Right lobe of liver (tissue), 6 donors: ENCODE measurements around the gene PRELID2. TPM values are rescaled to one million over a fixed set of nuclear protein-coding genes. Genes with fewer than 3 reads are reported as not detected.

ENCODE experiments used
- ATAC-seq, 4 donors: fragments of 200-7000 bp; cut with Tn5 transposase; one replicate each; pipeline ENCODE4 v1.9.1; 2020; ENCODE audit warnings: mild to moderate bottlenecking in 4 of 4, moderate library complexity in 4 of 4
- DNase-seq, 3 donors: peaks; one replicate each; pipeline ENCODE4 v3.0.0-alpha.2; 2020
- H3K27ac ChIP-seq, 3 donors: fragments of 200-600 bp; one replicate each; pipeline ENCODE4 v1.8.0; 2022
- H3K27me3 ChIP-seq, 2 donors: fragments of 200-600 bp; one replicate each; pipeline ENCODE4 v1.8.0; 2022
- H3K36me3 ChIP-seq, 4 donors: fragments of 200-600 bp; sonication (generic) in 1 of 4; one replicate each; pipeline versions ENCODE4 v1.5.1 to v1.8.0; 2017 to 2022; ENCODE audit warnings: control low read depth in 1 of 4
- H3K4me1 ChIP-seq, 4 donors: fragments of 200-600 bp; sonication (generic) in 1 of 4; one replicate each; pipeline versions ENCODE4 v1.5.1 to v1.8.0; 2017 to 2022; ENCODE audit warnings: control low read depth in 1 of 4
- H3K4me3 ChIP-seq, 3 donors: fragments of 200-600 bp; one replicate each; pipeline ENCODE4 v1.8.0; 2022
- H3K9me3 ChIP-seq, 4 donors: fragments of 200-600 bp; sonication (generic) in 1 of 4; one replicate each; pipeline versions ENCODE4 v1.5.1 to v1.8.0; 2017 to 2022; ENCODE audit warnings: control low read depth in 1 of 4
- POLR2A ChIP-seq: fragments of 450-650 bp; IDR thresholded peaks from one replicate; pipeline ENCODE4 v1.6.1; 2017; ENCODE audit warnings: antibody characterized with exemption, mild to moderate bottlenecking
- WGBS: methylation state at CpG from one replicate; pipeline ENCODE4 v1.1.6; 2018; ENCODE audit warnings: low coverage, low lambda C conversion rate; ENCODE audit not compliant: insufficient coverage; ENCODE audit errors: missing lambda C conversion rate; 5-methylcytosine and 5-hydroxymethylcytosine counted together
- intact Hi-C, 2 donors: fragments of 100-400 bp; cut with DNase I; formaldehyde crosslinking; loops; one replicate each; pipeline versions ENCODE4 v1.11.2 to v1.14.1; 2022
- total RNA-seq, 6 experiments: library from RNA; depleted of rRNA in 2 of 6; stranded (reverse); fragments of >200 nt in 2 of 6; fragmentation: NEBNext Ultra II Directional in 3 of 6; extraction: Animal tissue kit (Norgen Biotek cat#: 25700) in 3 of 6; gene quantifications; one replicate each; pipeline versions ENCODE4 v1.1.0 to v1.2.4, GENCODE V29; 2016 to 2023
- TF ChIP-seq, protein P1 (sequence below), 4 donors: fragments of 200-600 bp in 3 of 4; fragments of 450-650 bp in 1 of 4; IDR thresholded peaks; one replicate each; pipeline versions ENCODE4 v1.5.1 to v1.8.0; 2016 to 2022; ENCODE audit warnings: antibody characterized with exemption in 4 of 4, mild to moderate bottlenecking in 2 of 4
- donor health status: DM: no; HTN: yes; CAD: no.
- donor health status: DM: no; HTN: no; CAD: no.
- donor health status: DM: no; HTN: no; CAD: no.
- donor health status: DM: no; HTN: yes; CAD: no.
- donor health status: DM: no; HTN: yes; CAD: no.

PRELID2 gene
- total RNA-seq, 6 experiments from 2014 or later: 2.6 to 9.3 (median 4.1) TPM

DNA sequence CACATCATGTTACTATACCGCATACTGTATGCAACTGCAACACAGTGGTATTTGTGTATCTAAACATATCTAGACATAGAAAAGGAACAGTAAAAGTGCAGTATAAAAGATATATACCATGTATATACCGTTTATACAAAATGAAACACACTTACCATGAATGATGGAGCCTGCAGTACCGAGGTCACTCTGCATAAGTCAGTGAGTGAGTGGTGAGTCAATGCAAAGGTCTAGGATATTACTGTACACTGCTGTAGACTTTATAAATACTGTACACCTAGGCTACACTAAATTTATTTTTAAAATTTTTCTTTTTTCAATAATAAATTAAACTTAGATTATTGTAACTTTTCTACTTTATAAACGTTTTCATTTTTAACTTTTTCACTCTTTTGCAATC, 29.3 kb downstream of the PRELID2 start:
- Histone ChIP-seq H3K4me1 (no peaks in the 10 kb centered on the region), H3K9me3 (no peaks in the 10 kb centered on the region), H3K27me3 (no peaks in the 10 kb centered on the region), H3K27ac (no peak overlapping the region), H3K4me3 (no peak overlapping the region), H3K36me3 (no peaks in the 10 kb centered on the region)
- no peak for DNase-seq
- WGBS: 64% methylated on average over 4 of the region's 4 CpGs
- no peak for TF ChIP-seq POLR2A
- TF ChIP-seq, protein P1, sequence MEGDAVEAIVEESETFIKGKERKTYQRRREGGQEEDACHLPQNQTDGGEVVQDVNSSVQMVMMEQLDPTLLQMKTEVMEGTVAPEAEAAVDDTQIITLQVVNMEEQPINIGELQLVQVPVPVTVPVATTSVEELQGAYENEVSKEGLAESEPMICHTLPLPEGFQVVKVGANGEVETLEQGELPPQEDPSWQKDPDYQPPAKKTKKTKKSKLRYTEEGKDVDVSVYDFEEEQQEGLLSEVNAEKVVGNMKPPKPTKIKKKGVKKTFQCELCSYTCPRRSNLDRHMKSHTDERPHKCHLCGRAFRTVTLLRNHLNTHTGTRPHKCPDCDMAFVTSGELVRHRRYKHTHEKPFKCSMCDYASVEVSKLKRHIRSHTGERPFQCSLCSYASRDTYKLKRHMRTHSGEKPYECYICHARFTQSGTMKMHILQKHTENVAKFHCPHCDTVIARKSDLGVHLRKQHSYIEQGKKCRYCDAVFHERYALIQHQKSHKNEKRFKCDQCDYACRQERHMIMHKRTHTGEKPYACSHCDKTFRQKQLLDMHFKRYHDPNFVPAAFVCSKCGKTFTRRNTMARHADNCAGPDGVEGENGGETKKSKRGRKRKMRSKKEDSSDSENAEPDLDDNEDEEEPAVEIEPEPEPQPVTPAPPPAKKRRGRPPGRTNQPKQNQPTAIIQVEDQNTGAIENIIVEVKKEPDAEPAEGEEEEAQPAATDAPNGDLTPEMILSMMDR (IDR thresholded peaks at IDR 0.05): no peak
- no peak for ATAC-seq
- intact Hi-C loops: no loop called here

DNA sequence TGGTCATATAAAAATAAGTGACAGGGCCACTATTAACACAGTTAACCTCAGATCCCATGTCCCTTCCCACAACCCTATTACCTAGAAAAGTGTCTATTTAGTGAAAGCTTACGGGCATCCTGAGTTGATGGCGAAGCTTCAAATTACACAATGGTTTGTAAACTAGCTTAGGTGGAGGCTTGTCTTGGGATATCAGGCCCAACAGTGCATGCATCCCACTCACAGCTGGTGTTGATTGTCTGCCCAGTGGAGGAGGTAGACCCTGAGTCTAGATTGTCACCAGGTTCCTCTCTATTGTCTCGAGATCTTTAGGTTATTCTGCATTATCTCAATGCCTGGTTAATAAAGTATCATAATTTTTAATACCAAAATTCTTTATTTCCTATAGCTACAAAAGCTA, 30.4 kb downstream of the PRELID2 start:
- DNase-seq: no peak
- H3K4me3 ChIP-seq: no peak overlapping the region
- TF ChIP-seq POLR2A: no peak
- TF ChIP-seq, protein P1 (IDR thresholded peaks at IDR 0.05): no peak
- no peak overlapping the region for H3K27ac ChIP-seq
- H3K4me1 ChIP-seq: no peaks in the 10 kb centered on the region
- no peaks in the 10 kb centered on the region for H3K9me3 ChIP-seq
- intact Hi-C loops: no loop called here
- no peak for ATAC-seq
- 96% methylated on average over 3 of the region's 3 CpGs for WGBS
- no peaks in the 10 kb centered on the region for H3K36me3 ChIP-seq
- H3K27me3 ChIP-seq: no peaks in the 10 kb centered on the region

DNA sequence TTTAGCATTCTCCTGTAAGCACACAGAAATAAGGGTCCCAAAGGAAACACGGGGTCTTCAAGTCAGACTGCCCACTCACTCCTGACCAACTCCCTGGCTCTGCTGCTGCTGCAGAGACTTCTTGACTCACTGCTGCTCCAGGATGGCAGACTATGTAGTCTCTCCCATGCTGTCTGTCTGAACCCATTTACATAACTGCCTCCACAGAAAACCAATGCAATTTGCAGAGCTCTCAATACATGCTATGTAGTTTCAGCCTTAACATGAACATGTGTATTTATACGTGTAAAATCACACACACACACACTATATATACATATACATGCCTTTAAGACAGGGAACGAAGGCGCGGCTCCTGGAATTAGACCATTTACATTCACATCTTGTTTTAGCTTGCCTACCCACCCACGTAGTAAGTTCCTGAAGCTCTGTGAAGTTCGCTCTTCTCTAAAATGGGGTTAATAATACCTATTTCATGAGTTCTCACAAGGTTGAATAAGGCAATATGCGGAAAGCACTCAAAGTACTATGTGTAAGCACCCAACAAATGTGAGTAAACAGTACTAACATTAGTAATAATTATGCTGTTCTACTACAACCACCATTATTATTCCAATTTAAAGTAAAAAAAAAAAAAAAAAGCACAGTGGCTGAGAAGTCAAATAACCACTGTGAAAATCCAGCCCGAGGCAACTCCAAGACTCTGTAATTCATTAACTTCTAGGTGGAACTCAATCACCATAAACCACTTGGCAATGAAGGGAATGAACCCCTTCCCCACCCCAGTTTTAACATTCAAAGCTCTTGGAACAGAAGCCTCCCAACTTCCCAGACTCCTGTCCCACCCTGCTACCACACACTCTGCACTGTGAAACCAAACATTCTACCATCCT, 31.8 kb downstream of the PRELID2 start:
- no peaks in the 10 kb centered on the region for H3K36me3 ChIP-seq
- TF ChIP-seq, protein P1 (IDR thresholded peaks at IDR 0.05): no peak
- no peak for TF ChIP-seq POLR2A
- H3K27me3 ChIP-seq: no peaks in the 10 kb centered on the region
- no peak for ATAC-seq
- intact Hi-C loops: no loop called here
- no peak overlapping the region for H3K4me3 ChIP-seq
- no peaks in the 10 kb centered on the region for H3K9me3 ChIP-seq
- 78% methylated on average over 8 of the region's 9 CpGs for WGBS
- no peaks in the 10 kb centered on the region for H3K4me1 ChIP-seq
- no peak overlapping the region for H3K27ac ChIP-seq
- DNase-seq: no peak

DNA sequence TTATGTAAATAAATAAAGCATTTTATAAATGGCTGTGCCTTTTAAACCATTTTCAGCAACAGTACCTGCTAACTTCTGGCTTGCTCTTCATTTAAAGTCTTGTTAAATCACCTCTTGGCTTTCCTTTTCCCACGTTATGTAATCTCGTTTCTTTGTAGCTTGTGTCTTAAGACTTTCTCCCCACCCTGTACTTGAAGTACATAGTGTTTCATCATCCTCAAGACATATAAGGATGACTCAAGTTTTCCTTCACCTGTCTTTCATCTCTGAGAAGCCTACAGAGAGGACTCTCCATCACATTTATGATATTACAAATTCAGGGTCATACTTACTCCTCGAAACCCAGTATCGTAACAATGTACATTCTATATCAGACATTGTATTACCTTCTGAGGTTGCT, 33.9 kb downstream of the PRELID2 start:
- intact Hi-C loops: no loop called here
- 92% methylated on average over 4 of the region's 4 CpGs for WGBS
- no peaks in the 10 kb centered on the region for H3K36me3 ChIP-seq
- H3K9me3 ChIP-seq: no peaks in the 10 kb centered on the region
- H3K27me3 ChIP-seq: no peaks in the 10 kb centered on the region
- no peak for ATAC-seq
- DNase-seq: no peak
- H3K4me3 ChIP-seq: no peak overlapping the region
- no peak overlapping the region for H3K27ac ChIP-seq
- no peaks in the 10 kb centered on the region for H3K4me1 ChIP-seq
- TF ChIP-seq POLR2A: no peak
- TF ChIP-seq, protein P1 (IDR thresholded peaks at IDR 0.05): no peak
